Right lobe of liver (tissue), 6 donors: Measurements from ENCODE around the gene DYRK2. TPM values are rescaled to one million over a fixed set of nuclear protein-coding genes. Genes with fewer than 3 reads are reported as not detected.

ENCODE experiments used
- ATAC-seq, 4 donors: fragments of 200-7000 bp; cut with Tn5 transposase; one replicate each; pipeline ENCODE4 v1.9.1; 2020; ENCODE audit warnings: mild to moderate bottlenecking in 4 of 4, moderate library complexity in 4 of 4
- DNase-seq, 3 donors: peaks; one replicate each; pipeline ENCODE4 v3.0.0-alpha.2; 2020
- H3K27ac ChIP-seq, 3 donors: fragments of 200-600 bp; one replicate each; pipeline ENCODE4 v1.8.0; 2022
- H3K27me3 ChIP-seq, 2 donors: fragments of 200-600 bp; one replicate each; pipeline ENCODE4 v1.8.0; 2022
- H3K36me3 ChIP-seq, 4 donors: fragments of 200-600 bp; sonication (generic) in 1 of 4; one replicate each; pipeline versions ENCODE4 v1.5.1 to v1.8.0; 2017 to 2022; ENCODE audit warnings: control low read depth in 1 of 4
- H3K4me1 ChIP-seq, 4 donors: fragments of 200-600 bp; sonication (generic) in 1 of 4; one replicate each; pipeline versions ENCODE4 v1.5.1 to v1.8.0; 2017 to 2022; ENCODE audit warnings: control low read depth in 1 of 4
- H3K4me3 ChIP-seq, 3 donors: fragments of 200-600 bp; one replicate each; pipeline ENCODE4 v1.8.0; 2022
- H3K9me3 ChIP-seq, 4 donors: fragments of 200-600 bp; sonication (generic) in 1 of 4; one replicate each; pipeline versions ENCODE4 v1.5.1 to v1.8.0; 2017 to 2022; ENCODE audit warnings: control low read depth in 1 of 4
- CTCF ChIP-seq, 4 donors: fragments of 200-600 bp in 3 of 4; fragments of 450-650 bp in 1 of 4; IDR thresholded peaks; one replicate each; pipeline versions ENCODE4 v1.5.1 to v1.8.0; 2016 to 2022; ENCODE audit warnings: antibody characterized with exemption in 4 of 4, mild to moderate bottlenecking in 2 of 4
- POLR2A ChIP-seq: fragments of 450-650 bp; IDR thresholded peaks from one replicate; pipeline ENCODE4 v1.6.1; 2017; ENCODE audit warnings: antibody characterized with exemption, mild to moderate bottlenecking
- WGBS: methylation state at CpG from one replicate; pipeline ENCODE4 v1.1.6; 2018; ENCODE audit warnings: low coverage, low lambda C conversion rate; ENCODE audit not compliant: insufficient coverage; ENCODE audit errors: missing lambda C conversion rate; 5-methylcytosine and 5-hydroxymethylcytosine counted together
- intact Hi-C, 2 donors: fragments of 100-400 bp; cut with DNase I; formaldehyde crosslinking; loops; one replicate each; pipeline versions ENCODE4 v1.11.2 to v1.14.1; 2022
- total RNA-seq, 6 experiments: library from RNA; depleted of rRNA in 2 of 6; stranded (reverse); fragments of >200 nt in 2 of 6; fragmentation: NEBNext Ultra II Directional in 3 of 6; extraction: Animal tissue kit (Norgen Biotek cat#: 25700) in 3 of 6; gene quantifications; one replicate each; pipeline versions ENCODE4 v1.1.0 to v1.2.4, GENCODE V29; 2016 to 2023
- donor health status: DM: no; HTN: yes; CAD: no.
- donor health status: DM: no; HTN: no; CAD: no.
- donor health status: DM: no; HTN: no; CAD: no.
- donor health status: DM: no; HTN: yes; CAD: no.
- donor health status: DM: no; HTN: yes; CAD: no.

Gene DYRK2
- total RNA-seq, 6 experiments from 2014 or later: 6.5 to 12.5 (median 6.9) TPM

GRCh38 chr12:67630373-67631088 lies 18.0 kb upstream of the DYRK2 start:
- H3K4me3 ChIP-seq: no peak overlapping the region
- H3K4me1 ChIP-seq: no peaks in the 10 kb centered on the region
- DNase-seq (peak in 1 of 3 donors; percentile 37), ATAC-seq (peak; percentile 67 to 74 (median 71))
- no peaks in the 10 kb centered on the region for H3K9me3 ChIP-seq
- intact Hi-C loops: no loop called here
- H3K27ac ChIP-seq: no peak overlapping the region
- H3K27me3 ChIP-seq: no peaks in the 10 kb centered on the region
- WGBS: 25% methylated on average over 7 of the region's 7 CpGs
- H3K36me3 ChIP-seq: no peaks in the 10 kb centered on the region
- peak in 1 of 4 donors; percentile 14 for TF ChIP-seq CTCF (IDR thresholded peaks at IDR 0.05)
- TF ChIP-seq POLR2A: no peak

GRCh38 chr12:67632005-67632404 lies 16.5 kb upstream of the DYRK2 start:
- Histone ChIP-seq H3K9me3 (no peaks in the 10 kb centered on the region), H3K27ac (no peak overlapping the region), H3K4me1 (no peaks in the 10 kb centered on the region), H3K4me3 (no peak overlapping the region), H3K27me3 (no peaks in the 10 kb centered on the region), H3K36me3 (no peaks in the 10 kb centered on the region)
- 44% methylated on average over 3 of the region's 3 CpGs for WGBS
- TF ChIP-seq CTCF (IDR thresholded peaks at IDR 0.05): no peak
- no peak for TF ChIP-seq POLR2A
- DNase-seq: no peak
- intact Hi-C loops: no loop called here
- no peak for ATAC-seq

GRCh38 chr12:67633024-67633610 lies 15.4 kb upstream of the DYRK2 start:
- 79% methylated on average over 2 of the region's 2 CpGs for WGBS
- no peak for DNase-seq
- Histone ChIP-seq H3K36me3 (no peaks in the 10 kb centered on the region), H3K4me3 (no peak overlapping the region), H3K27me3 (no peaks in the 10 kb centered on the region), H3K4me1 (peaks cover 0 to 8% (median 0%) of the 10 kb centered on the region in 4 donors), H3K27ac (no peak overlapping the region), H3K9me3 (no peaks in the 10 kb centered on the region)
- no peak for ATAC-seq
- intact Hi-C loops: no loop called here
- TF ChIP-seq POLR2A (no peak), CTCF (IDR thresholded peaks at IDR 0.05) (no peak)

GRCh38 chr12:67633708-67634107 lies 14.8 kb upstream of the DYRK2 start:
- Histone ChIP-seq H3K4me1 (peaks cover 0 to 13% (median 0%) of the 10 kb centered on the region in 4 donors), H3K36me3 (no peaks in the 10 kb centered on the region), H3K4me3 (no peak overlapping the region), H3K27me3 (no peaks in the 10 kb centered on the region), H3K27ac (no peak overlapping the region), H3K9me3 (no peaks in the 10 kb centered on the region)
- DNase-seq: peak in 1 of 3 donors; percentile 25
- TF ChIP-seq CTCF (IDR thresholded peaks at IDR 0.05) (no peak), POLR2A (no peak)
- peak in 2 of 4 donors; percentile 28 to 45 for ATAC-seq
- intact Hi-C loops: no loop called here
- WGBS: 41% methylated on average over 2 of the region's 2 CpGs
